GM18520 (cell line): Measurements from ENCODE around the gene ST3GAL2.

Experiments used
- ATAC-seq: cut with Tn5 transposase; IDR thresholded peaks from one replicate; pipeline ENCODE4 v1.9.1; 2021; ENCODE audit not compliant: unreplicated experiment

ST3GAL2 gene

DNA sequence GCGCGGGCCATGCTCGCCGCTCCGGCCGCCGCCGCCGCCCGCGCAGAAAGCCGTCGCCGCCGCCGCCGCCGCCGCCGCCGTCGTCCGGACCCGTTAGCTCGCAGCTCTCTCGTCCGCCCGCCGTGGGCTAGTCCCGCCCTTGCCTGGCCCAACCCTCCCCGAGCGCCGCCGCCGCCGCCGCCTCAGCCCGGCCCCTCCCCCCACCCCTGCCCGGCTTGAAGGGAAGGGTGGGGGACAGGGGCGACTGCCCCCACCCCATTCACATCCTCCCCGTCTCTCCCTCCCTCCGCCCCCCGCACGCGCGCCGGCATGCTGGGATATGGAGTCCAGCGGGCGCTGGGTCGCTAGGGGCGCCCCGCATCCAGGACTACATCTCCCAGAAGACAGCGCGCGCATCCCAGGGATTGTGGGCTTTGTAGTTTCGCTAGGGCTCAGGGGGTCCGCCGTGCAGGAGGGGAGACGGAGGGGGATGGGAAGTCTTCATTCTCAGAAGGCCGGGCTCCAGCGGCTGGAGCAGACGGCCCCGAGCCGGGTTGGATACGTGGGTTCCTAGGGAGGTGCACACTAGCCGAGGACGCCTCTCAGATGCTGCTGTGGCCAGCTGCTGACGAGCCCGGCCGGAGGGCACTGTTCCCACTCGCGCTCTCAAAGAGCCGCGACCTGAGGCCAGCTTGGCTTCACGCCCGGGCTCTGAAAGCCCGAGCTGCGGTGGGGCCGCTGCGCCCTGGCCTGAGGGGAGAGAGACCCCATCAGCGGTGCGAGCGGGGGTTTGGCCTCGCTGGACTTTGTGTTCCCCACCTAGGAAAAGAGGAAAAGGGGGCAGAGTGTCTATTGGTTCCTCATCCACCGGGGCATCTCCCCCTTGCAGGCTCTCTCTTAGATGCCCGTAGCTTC lies at the start of gene ST3GAL2:
ST3GAL2 (minus strand) TSS at position 132 of the 894 bp plus-strand sequence. CDS start 40,570 bp downstream, outside the sequence.
- peak; percentile 79 for ATAC-seq

- ATAC-seq: no peak
Observed at GRCh38 chr16:70484867-70485266, 46.0 kb upstream of the ST3GAL2 start.

- peak; percentile 55 for ATAC-seq
Observed at GRCh38 chr16:70483426-70483825, 44.5 kb upstream of the ST3GAL2 start.

GRCh38 chr16:70482624-70483023 lies 43.7 kb upstream of the ST3GAL2 start:
- no peak for ATAC-seq

GRCh38 chr16:70481929-70482536 lies 43.1 kb upstream of the ST3GAL2 start:
- ATAC-seq: no peak

DNA sequence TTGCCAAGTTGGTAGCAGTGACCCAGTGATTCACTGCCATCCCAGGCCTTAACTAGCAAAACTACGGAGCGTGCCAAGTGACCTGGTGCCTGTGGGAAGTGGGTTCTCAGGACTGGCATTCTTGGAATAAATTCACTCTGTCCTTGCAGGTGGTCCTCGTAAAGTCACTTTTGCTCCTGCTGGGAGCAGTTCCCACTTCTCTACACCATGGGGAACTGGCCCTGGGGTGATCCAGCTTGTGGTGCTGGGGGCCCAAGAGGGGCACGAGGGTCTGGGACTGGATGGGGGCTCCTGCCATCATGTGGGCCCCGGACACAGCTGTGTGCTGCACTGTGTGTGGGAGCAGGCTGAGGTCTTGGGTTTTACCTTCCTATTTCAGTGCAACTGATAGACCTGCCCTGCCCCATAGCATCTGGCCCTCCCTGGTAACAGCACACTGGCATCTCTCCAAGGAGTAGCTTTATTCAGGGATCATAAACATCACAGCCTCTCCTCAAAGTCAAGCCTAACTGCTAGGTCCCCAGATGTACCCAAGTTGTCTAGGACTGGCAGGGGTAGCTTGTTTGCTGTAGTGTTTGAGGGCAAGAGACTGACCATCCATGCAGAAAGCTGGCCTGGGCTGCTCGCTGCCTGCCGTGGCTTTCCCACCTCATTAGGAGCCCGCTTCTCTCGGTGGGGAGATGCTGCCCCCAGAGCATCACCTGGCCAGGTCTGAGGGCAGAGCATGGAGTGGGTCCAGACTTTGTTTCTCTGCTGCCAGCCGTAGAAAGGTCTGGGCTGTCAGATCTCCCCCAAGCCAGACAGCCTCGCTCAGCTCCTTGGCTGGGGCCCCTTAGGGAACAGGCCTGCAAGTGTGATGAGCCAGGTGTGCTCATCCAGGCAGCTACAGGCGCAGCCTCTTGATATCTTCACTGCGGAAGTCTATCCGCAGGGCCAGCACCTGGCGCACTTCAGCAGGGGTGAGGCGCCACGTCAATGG lies 41.5 kb upstream of the ST3GAL2 start:
- no peak for ATAC-seq

GRCh38 chr16:70478912-70479341 lies 40.0 kb upstream of the ST3GAL2 start:
- no peak for ATAC-seq

DNA sequence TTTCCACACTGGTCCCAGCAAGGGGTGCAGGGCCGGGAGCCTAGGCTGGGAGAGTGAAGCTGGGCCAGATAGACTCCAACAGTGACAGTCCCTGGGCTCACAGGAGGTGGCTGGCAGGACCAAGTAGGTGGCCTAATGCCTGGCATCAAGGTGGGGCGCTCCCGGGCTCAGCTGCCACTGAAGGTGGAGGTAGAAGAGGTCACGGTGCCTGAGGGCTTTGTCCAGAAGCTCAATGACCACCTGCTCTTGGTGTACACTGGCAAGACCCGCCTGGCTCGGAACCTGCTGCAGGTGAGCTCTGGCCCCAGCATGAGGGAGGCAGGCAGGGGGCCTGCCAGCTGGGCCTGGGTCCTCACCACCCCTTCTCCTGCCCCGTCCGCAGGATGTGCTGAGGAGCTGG lies 39.3 kb upstream of the ST3GAL2 start:
- no peak for ATAC-seq

- ATAC-seq: peak; percentile 81
Observed at GRCh38 chr16:70476272-70477020, 37.5 kb upstream of the ST3GAL2 start.

DNA sequence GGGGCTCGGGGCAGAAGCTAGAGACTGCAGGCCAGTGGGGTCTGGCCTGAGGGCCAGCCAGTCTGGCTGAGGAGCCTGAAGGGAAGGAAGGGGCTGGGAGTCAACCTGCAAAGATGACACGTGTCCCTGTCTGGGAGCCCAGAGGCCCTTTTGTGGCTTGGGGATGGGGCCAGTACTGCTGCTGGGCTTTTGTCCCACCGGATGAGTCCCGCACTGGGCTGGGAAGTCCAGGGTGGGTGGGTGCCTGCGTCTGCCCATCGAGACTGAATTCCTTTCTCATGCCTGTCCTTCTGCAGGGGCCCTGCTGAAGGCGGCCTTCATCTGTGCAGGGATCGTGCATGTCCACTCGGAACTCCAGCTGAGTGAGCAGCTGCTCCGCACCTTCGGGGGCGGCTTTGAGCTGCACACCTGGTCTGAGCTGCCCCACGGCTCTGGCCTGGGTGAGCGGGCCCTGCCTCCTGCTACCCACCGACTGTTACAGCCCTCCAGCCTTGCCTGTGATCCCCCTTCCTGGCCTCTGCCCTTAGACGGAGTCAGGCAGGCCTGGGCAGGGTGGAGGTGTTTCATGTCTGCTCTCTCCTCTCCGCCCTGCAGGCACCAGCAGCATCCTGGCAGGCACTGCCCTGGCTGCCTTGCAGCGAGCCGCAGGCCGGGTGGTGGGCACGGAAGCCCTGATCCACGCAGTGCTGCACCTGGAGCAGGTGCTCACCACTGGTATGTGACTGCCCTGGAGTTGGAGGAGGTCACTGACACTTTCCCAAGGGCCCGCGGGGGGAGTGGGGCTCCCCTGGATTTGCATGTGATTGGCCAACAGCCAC lies 36.4 kb upstream of the ST3GAL2 start:
- no peak for ATAC-seq

GRCh38 chr16:70474320-70475053 lies 35.6 kb upstream of the ST3GAL2 start:
- no peak for ATAC-seq

DNA sequence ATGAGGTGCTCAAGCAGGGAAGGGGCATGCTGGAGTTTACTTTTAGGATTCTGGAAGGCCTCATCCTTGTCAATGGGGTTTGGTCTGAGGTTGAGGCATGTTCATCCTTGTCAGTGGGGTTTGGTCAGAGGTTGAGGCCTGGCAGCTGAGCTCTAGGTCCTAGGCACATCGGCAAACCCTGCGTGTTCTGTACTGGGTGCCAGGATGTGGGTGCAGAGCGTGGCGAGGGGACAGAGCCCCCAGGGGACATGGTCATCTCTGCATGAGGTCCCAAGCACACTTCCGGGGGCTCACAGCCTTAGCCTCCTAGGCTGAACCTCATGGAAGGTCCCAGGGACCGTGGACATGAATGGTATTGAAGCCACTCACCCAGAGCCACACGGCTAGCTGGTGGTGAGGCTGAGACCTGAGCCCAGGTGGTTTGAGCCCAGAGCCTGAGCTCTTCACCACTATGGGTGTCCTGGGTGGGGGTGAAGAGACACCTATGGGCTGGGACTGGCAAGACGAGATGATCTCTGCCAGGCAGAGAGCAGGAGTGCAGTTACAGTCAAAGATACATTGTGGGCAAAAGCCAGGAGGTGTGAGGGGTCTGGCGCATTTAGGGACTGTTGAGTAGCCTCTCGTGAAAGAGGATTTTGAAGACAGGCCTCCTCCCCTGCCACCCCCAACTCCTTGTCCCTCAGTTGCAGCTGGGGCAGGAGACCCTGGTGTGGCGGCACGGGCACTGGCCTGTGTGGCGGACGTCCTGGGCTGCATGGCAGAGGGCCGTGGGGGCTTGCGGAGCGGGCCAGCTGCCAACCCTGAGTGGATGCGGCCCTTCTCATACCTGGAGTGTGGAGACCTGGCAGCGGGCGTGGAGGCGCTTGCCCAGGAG lies 34.8 kb upstream of the ST3GAL2 start:
- ATAC-seq: no peak

GRCh38 chr16:70472786-70473433 lies 34.0 kb upstream of the ST3GAL2 start:
- no peak for ATAC-seq

- ATAC-seq: no peak
Observed at GRCh38 chr16:70470927-70471341, 32.0 kb upstream of the ST3GAL2 start.

DNA sequence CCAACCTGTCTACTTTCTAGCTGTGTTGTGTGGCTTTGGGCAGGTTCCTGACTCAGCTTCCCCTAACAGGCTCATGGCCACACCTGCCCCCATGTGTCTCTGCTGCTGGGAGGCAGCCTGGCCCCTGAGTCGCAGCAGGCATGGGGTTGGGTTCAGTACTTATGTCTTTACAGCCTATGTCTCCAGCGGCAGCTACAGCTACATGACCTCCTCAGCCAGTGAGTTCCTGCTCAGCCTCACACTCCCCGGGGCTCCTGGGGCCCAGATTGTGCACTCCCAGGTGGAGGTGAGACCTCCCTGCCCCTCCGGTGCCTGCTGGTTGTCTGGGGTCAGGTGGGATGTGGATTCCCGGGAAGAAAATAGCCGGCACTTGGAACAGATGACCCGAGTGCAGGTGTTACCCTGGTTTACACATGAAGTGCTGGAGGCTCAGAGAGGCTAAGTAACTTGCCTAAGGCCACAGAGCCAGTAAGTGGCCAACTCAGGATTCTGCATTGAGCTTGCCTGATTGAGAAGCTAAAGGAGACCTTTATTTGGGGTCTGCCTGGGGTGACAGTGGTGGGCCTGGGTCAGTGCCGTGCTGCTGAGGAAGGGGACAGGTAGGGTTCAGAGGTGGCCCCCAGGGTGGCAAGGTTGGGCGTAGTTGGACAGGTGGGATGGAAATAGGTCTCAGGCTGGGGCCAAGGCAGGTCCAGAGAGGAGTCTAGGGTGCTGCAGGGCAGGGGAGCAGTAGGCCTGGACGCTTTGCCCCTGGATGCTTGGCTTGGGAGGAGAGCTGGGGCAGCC lies 31.4 kb upstream of the ST3GAL2 start:
- no peak for ATAC-seq

DNA sequence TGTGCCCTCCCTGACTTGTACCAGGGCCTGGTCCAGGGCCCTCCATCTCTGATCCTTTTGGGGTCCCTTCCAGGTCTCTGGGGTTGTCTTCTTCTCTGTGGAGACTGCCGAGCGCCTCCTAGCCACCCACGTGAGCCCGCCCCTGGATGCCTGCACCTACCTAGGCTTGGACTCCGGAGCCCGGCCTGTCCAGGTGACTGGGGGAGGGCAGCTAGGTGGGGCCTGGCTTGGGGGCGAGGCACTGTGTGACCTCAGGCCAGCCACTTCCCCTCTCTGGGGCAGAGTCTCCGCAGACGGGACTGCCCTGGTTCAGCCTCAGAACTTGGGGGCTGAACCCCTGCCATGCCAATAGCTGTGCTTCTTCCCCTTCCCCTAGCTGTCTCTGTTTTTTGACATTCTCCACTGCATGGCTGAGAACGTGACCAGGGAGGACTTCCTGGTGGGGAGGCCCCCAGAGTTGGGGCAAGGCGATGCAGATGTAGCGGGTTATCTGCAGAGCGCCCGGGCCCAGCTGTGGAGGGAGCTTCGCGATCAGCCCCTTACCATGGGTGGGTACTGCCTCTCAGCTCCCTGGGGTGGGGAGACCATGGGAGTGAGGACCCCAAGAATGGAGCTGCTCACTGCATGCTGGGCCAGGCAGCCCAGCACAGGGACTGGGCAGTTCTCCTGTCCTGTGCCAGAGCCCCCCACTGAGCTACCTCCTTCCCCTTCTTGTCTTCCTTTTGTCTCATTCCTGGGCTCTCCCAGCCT lies 30.1 kb upstream of the ST3GAL2 start:
- no peak for ATAC-seq
